GM18508 (cell line): Measurements from ENCODE around the gene RBM10.

Experiments
- ATAC-seq: cut with Tn5 transposase; IDR thresholded peaks from one replicate; pipeline ENCODE4 v1.9.1; 2021; ENCODE audit warnings: moderate number of reproducible peaks; ENCODE audit not compliant: insufficient read depth, unreplicated experiment

RBM10 gene

DNA sequence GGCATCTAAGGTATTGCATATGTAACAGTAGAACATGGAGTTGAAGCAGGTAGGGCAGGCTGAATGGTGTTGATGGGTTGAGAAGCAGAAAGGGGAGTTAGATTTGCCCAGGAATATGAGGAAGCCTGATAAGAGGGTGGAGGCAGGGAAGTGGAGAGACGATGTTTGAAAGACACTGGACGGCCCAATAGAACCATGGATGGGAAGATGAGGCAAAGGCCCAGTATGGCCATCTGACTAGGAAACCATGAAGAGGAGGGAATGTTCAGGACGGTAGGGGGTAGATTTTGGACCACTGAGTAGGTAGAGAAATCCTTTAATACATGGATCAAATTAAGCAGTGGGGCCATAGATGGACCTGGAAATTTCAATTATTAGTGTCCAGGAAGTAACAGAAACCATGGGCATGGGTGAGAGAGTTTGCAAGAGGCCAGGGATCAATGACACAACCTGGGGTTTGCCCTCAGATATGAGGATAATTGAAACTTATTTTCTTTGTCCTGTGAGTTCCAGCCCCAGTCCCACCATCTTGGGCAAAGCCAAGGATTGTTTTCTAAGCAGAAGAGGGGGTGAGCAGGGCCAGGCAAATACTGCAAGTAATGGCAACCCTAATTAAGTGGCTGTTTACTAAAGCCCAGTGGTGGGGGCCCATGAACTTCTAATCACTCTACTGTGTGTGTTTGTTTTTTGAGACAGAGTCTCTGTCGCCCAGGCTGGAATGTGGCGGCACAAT is 85.3 kb downstream of the RBM10 start:
- ATAC-seq = no peak

DNA sequence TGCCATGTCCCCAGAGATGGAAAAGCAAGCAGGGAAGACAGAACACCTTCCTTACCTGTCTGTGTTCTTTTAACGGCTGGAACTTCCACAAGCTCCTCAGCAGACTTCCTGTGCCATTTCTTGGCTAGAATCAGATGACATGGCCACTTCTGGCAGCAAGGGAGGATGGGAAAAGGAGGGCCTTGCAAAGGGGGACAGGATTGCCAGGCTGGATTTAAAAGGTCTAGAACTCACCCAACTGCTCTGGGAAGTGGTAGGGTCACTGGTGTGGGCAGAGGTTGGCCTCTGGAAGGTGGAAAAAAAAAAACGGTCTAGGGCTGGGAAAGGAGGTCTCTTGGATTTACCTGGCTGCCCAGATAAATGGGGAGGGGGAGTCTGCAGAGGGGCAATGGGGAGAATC is 86.1 kb downstream of the RBM10 start:
- no peak for ATAC-seq

DNA sequence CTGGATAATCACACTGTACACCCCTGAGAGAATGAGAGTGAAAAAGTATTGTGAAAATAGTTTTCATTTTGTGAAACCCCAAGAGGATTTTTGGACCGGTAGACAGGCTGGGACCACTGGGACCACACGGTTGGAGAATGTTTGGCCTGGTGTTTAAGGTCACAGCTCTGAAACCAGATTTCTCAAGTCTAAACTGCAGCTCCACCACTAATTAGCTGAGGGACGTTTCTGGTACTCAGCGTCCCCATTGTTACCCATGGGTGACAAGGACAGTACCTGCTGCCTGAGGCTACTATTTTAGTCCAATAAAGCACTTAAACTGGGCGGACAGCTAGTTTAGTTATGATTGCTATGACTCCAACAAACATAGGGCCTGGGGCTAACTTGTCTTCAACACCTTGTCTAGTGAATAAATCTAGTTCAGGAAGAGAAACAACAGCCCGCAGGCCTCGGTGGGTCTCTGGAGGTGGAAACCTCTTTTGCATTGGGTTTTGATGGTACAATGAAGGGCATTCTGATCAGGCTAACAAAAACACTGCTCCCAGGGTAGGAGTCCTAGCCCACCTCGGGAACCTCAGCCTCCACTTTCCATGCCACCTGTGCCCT is 87.3 kb downstream of the RBM10 start:
- no peak for ATAC-seq

DNA sequence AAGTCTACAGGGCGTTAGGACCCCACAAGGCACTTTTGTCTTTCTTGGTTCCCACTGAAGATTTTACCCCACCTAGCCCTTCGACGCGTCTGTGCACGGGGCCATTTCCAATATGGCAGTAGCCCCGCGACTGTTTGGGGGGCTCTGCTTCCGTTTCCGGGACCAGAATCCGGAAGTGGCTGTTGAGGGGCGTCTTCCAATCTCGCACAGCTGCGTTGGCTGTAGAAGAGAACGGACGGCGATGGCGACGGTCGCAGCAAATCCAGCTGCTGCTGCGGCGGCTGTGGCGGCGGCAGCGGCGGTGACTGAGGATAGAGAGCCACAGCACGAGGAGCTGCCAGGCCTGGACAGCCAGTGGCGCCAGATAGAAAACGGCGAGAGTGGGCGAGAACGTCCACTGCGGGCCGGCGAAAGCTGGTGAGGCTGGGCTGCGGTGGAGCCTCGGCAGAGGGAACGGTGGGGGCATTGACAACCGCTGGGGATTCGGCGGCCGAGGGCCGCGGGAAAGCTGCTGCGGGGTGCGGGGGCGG is 87.8 kb downstream of the RBM10 start, which contains the start of gene USP11:
Gene USP11, plus strand, starts transcription at position 207 of the 530 bp plus-strand sequence. Its CDS starts 35 bp downstream, at position 242.
- no peak for ATAC-seq

DNA sequence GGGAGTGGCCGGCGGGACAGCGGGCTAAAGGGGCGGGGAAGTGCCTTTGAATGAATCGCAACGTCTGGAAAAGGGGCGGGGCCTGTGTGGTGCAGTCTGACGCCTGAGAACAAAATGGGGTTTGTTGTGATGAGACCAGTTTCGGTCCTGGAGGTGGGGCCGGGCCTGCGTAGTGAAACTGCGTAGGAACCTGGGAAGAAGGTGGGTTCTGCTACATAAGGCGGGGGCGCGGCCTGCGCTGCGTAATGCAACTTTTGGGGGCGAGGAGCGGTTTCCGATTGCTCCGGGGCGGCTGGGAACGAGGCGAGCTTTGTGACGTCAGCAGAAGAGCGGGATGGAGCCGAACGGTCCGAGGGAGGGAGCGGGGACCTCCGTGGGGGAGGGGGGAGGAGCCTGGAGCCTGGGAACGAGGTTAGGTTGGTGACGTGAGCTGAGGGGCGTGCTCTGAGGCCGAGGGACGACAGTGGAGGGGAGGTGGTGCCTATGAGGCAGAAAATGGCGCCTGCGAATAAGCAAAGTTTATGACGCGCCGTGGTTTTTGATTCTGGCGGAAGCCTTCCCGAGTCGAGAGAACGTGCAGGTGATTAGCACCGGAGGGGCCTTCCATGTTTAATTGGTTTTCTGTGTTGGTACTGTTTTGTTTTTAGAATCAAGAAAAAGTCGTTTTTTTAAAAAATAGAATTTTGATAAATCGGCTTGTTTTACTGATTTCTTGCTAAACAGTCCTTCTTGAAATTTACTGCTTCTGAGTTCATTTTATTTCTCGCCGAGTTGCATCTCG is 88.5 kb downstream of the RBM10 start:
- peak; percentile 53 for ATAC-seq

DNA sequence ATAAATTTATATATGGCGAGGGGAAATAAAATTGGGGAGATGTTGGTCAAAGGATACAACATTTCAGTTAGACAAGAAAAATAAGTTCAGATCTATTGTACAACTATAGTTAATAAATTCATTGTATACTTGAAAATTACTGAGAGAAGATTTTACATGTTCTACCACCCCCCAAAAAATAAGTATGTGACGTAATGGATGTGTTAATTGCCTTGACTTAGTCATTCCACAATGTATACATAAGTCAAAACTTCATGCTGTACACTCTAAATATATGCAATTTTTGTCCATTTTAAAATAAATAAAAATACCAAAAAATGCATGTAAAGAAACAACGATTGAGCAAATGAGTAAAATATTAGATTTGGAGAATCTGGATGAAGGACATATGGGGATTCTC is 89.6 kb downstream of the RBM10 start:
- ATAC-seq = no peak

DNA sequence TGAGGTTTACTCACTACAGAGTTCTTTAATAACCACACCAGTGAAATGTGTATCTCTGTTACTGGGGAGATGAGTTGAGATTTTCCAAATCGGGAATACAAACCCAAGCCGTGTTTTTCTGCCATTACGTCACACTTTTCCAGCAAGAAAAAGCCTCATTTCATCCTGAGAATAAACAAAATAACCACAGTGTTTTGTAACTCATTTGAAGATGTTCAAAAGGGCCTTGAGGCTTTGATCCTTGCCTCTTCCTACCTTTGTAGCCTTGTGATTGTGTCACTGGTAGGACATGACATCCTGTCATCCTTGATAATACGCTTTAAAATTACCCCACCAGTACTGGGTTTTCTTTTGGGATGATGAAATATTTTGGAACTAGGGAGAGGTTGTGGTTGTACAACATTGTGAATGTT is 90.7 kb downstream of the RBM10 start:
- ATAC-seq = no peak
